ENCODE data around the gene TEX26.
"Not testable (repeated sequence)": the region's sequence is repeated elsewhere in the genome, so short reads cannot be mapped to it uniquely, and the experiment has no call there.

Gene TEX26

DNA sequence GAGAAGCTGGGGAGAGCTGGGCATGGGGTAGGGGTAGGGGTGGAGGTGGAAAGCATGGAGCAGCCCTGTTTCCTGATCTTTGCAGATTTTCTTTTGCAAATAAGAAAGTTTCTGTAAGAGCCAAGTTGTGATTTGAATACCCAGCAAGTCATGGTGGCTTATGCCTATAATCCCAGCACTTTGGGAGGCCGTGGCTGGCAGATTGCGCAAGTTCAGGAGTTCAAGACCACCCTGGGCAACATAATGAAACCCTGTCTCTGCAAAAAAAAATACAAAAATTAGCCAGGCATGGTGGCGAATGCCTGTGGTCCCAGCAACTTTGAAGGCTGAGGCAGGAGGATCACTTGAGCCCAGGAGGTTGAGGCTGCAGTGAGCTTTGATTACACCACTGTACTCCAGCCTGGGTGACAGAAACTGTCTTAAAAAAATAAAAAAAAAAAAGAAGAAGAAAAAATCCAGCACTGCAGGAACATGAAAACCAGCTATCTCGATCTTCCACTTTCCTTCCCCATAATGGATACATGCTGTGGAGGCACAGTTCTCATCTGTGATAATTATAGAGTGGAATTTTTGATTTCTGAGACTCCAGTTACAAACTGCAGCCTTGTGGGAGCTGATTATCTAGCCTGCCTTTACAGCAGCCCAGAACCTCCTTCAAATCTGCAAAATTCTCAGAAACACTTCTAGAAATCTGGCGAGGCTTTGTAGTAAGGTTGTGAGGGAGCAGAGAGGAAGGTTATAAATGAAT, 12.1 kb upstream of the TEX26 start:
- DNase-seq = no peak

DNA sequence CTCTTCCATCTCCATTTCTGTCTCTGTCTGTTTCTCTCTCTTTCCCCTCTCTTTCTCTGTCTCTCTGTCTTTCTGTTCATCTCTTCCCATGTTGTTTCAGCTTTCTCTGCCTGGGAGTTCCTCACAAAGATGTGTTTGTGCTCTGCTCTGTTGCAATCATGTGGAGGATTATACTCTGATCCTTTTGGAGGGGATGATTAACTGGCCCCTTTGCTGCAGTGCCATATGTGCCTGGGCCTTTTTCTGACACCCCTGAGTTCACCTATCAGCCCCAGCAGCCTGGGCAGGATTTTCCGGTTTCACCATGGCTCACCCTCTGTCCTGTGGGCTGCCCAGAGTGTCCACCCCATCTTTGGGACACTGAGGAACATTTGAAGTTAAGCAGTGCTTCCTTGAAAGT, 9.0 kb upstream of the TEX26 start:
- DNase-seq = no peak

DNA sequence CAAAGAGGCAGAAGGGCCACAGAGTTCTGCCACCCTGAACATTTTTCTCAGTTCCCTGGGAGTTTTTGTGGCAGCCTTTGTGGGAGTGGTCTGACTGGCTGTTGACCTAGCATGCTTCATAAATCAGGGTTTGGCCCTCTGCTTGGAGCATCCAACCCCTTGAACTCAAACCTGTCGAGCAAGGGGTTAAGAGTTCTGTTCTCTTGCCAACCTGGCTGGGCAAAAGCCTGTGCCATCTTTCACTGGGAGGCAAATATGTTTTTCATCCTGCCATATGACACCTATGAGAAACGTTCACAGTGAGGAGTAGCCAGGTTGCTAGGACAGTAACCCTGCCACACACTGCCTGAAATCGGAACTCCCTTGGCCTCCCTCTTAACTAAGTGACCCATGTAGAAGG, 7.7 kb upstream of the TEX26 start:
- no peak for DNase-seq

DNA sequence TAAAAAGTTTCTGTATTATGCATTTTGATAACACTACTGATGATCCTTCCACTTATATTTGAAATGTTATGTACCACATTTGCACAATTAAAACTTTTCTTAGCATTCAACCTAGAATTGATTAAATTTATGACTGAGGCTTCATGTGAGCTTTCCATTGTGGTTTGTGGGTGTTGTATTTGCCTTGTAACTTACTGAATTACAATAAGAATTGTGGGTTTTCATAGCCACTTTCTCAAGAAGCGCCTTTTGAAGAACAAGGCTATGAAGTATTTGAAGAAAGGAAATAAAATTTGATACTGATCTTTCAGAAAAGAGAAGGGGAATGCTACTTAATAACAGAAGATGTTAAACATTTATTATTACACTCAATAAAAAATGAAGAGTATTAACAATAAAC, 7.0 kb upstream of the TEX26 start:
- no peak for DNase-seq

DNA sequence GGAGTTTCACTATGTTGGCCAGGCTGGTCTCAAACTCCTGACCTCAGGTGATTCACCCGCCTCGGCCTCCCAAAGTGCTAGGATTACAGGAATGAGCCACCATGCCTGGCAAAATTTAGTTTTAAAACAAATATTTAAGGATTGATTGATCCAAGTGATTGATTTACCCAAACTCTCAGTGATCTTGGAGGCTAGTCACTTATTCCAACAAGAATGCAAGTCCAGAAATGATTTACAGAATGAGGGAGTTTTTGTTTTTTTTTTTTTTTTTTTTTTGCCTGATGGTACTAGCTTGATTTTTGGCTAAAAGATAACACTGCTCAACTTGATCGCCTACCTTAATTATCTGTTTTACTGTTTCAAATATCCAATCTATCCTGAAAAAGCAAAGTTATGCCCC, 5.7 kb upstream of the TEX26 start:
- no peak for DNase-seq

DNA sequence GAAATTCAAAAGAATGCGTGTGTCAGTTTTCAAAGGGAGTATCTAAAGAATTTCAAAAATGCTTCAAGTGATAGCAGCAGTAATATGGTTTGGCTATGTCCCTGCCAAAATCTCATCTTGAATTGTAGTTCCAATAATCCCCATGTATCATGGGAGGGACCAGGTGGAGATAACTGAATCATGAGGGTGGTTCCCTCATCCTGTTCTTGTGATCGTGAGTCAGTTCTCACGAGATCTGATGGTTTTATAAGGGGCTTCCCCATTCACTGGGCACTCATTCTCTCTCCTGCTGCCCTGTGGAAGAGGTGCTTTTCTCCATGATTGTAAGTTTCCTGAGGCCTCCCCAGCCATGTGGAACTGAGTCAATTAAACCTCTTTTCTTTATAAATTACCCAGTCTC, 5.3 kb upstream of the TEX26 start:
- DNase-seq = not testable (repeated sequence)

DNA sequence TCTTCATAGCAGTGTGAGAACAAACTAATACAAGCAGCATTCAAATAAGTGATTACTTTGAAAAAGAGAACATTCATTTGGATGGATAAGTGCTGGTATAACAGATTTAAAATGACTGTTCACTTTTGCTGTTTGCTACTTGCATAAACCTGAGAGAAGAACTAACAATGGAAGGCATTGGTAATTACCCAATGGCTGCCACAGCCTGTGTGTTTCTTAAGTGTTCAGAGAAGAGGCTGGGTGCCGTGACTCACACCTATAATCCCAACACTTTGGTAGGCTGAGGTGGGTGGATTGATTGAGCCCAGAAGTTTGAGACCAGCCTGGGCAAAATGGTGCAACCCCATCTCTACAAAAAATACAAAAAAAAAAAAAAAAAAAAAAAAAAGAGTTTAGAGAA, 4.9 kb upstream of the TEX26 start:
- no peak for DNase-seq

DNA sequence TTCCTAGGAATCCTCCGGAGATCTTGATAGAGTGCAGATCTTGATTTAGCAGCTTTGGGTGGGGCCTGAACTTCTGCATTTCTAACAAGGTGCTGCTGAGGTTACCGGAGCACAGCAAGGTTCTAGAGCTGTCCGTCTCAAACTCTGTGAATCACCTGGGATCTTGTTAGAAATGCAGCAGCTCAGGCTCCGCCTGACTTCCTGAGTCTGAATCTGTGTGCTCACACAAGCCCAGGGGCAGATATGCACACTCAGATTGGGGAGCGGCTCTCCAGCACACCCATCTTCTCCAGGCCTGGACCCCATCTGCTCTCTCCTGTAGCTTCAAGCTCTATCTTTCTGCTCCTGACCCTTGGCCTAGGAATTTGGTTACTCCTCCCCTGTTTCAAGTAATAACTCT, 3.5 kb upstream of the TEX26 start:
- no peak for DNase-seq

DNA sequence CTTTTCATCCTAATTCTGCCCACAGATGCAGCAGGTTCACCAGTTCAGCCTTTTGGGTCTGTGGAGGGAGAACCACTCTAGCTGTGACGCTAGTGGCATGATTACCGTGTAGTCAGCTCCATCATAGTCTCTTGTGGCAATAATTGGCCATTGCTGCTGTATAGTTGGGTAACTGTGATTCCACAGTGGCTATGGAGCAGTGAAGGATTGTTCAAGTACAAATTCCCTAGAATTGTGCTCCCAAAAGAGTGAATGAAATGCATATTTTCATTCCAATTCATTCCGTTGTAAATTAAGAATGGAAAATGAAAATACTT, 856 bp downstream of the TEX26 start:
- no peak for DNase-seq

DNA sequence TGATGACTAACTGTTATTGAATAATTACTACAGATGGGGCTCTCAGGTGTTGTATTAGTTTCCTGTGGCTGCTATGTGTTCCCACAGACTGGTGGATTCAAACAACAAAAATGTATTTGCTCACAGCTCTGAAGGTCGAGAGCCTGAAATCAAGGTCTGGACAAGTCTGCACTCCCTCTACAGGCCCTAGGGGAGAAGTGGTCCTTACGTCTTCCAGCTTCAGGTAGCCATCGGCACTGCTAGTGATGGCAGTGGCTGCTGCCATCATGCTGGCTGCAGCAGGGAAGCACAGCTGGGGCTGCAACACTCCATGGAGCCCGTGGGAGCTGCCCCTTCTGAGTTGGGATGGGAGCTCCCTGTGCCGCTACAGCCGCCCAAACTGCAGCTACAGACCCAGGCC, 1.9 kb downstream of the TEX26 start:
- no peak for DNase-seq

DNA sequence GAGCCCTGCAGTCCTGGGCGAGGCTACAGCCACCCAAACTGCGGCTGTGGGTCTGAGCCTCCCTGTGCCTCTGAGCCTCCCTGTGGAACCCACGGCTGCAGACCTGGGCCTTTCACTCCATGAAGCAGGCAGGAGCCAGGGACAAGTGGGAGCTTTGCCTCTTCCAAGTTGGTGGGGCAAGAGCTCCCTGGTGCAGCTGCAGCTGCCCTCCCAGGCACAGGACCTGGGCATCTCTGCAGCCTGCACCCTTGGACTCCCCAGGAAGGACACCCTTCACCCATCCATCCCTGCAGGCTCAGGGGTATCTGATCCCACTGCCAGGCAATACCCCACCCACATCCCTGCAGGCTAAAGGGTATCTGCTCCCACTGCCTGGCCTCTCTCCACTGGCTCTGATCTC, 2.3 kb downstream of the TEX26 start:
- no peak for DNase-seq

DNA sequence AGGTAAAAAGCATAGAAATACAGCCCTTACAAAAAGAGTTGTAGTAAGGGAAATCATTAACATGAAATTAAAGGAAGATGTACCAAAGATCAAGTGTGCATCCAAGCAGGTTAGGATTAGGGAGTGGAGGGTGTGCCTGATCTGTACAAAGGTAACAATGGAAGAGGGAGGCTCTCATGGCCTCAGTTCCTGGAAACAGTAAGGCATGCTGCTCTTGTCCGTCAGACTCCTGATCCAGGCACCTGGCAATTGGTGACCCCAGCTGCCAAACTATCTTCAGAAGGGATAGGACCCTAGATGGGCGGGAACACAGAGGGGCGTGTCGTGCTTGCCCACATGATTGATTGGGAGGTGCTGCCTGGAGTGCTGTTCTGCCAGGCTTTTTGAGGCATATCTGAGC, 4.5 kb downstream of the TEX26 start:
- no peak for DNase-seq

DNA sequence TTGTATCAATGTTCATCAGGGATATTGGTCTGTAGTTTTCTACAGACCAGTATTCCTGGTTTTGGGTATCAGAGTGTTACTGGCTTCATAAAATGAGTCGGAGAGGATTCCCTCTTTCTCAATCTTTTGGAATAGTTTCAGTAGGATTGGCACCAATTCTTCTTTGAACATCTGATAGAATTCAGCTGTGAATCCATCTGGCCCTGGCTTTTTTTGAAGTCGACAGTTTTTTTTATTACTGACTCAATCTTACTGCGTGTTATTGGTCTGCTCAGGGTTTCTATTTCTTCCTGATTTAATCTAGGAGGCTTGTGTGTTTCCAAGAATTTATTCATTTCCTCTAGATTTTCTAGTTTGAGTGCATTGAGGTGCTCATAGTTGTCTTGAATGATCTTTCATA, 11.4 kb downstream of the TEX26 start:
- DNase-seq = no peak

DNA sequence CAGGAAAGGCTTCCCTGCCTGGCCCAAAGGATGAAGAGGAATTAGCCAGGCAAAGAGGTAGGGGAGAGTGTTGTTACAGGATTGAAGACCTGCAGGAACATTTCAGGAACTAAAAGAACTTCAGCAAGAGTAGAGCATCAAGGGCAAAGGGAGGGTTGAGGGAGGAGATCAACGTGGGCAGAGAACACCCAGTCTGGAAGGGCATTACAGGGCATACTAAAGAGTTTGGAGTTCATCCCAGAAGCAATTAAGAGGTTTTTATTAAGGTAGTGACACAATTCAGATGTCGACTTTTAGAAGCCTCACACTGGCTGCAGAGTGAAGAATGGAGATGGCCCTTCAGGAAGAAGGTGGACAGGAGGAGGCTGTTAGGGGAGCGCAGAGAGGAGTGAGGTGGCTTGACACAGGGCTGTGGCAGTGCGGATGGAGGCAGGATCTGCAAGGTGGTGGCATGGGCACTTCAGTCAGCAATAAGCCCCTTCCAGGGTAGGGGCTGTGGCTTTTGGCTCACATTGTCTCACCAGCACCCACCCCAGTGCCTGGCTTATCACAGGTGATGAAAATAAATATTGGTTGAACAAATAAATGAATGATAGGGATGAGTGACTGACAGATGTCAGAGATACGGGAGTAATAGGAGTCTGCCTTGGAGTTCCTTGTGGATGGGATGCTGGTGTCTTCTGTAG, 24.9 kb downstream of the TEX26 start:
- no peak for DNase-seq

DNA sequence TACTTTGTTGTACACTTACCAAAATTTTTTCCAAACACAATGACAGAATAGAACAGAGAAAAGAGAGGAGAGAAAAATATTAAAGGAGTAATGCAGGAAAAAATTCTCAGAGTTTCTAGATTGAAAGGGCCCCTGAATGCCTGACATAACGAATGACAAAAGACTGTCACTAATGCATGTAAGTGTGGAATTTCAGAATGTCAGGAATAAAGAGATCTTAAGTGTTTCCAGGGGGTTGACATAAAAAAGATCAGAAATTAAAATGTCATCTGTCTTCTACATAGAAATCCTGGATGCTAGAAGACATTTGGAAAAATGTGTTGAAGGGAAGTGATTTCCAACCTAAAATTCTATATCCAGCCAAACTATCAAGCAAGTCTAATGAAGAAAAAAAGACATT, 27.2 kb downstream of the TEX26 start:
- DNase-seq = no peak

DNA sequence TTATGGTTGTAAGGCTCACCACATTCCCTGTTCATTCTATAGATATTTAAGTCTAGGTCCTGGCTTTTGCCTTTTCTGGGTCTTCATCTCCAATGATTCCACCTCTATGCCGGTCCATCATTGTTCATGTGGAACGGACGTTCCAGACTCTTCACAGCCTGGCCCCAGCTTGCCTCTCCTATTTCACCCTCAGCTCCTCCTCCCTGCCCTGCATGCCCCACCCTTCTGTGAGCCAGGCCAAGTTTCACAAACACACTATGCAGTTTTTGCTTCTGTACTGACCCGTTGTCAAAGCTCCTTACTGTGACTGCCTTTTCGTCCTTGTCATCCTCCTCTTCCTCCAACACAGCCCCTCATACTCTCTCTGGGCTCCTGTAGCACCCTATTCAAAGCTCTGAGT, 31.3 kb downstream of the TEX26 start:
- no peak for DNase-seq

DNA sequence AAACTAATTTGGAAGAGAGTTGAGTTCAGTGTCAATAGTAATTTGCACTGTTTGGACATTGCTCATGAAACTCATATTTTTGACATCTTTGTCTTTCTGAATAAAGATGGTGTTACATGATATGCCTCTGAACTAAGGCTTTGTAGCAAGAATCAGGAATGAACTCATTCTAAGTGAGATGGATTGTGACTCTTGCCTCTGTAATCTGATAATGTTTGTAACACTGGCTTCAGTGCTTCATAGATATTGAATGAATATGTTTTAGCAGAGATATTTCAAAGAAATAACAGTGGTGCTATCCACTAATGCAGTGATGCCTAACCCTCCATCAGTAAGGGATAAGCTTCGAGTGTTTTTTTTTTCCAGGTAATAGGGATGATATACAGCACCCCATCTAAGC, 32.9 kb downstream of the TEX26 start:
- no peak for DNase-seq

DNA sequence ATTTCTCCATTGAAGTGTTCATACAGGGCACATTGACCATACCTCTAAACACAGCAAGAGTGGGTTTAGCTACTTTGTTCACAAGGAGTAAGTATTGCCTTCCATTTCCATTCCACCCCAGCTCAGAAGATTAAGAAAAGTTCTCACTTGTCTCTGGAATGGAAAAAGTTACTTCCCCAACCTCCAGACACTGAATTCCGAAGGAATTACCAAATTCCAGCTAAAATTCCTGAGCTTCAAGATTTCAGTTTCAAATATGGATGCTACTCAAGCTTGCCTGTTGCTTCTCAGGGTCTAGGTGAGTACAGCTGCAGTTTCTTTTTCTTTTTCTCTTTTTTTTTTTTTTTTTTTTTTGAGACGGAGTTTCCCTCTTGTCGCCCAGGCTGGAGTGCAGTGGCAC, 33.6 kb downstream of the TEX26 start:
- no peak for DNase-seq

DNA sequence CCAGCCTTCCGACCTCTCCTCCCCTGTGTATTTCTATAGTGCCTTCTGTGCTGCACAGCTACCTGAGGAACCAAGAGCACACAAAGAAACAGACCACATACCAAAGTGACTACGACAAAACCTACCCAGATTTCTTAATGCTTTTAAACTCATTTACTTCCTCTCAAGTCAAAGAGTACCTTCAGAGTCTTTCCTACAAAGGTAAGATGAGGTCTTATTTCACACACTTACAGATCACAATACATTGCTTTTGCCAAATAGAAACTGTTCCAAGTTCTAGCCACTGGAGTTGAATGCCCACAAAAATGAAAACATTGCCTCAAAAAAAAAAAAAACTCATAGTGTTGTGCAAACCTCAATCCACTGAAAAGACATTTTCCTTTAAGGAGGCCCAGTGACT, 36.4 kb downstream of the TEX26 start:
- DNase-seq = no peak

DNA sequence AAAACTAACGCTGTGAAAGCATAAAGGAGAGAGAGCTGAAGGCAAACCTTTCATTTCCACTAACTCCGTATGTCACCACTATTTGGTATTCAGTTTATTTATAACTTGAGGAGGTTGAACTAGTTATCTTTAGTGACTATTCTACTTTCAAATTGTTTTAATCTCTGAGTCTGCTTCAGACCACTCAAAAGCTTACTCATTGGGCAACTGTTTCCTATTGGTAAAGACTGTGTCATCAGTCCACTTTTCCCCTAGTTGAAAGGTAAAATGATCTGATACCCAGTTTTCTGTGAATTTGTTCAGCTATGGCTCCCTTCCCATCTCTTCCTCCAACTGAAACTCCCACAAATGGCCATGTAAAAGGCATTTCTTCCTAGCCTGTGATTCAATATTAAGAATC, 39.1 kb downstream of the TEX26 start:
- DNase-seq = no peak

DNA sequence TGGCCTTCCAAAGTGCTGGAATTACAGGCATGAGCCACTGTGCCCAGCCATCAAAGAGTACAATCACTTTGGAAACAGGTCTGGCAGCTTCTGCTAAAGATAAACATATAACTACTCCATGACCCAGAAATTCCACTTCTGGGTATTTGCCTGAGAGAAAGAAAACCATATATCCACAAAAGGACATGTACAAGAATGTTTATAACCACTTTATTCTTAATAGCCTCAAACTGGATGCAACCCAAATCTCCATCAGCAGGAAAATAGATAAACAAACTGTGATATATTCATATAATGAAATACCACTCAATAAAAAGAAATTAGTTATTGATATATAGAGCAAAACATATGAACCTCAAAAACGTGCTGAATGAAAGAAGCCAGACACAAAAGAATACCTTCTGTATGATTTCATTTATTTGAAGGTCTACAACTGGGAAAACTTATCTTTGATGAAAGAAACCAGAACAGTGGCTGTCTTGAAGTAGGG, 40.5 kb downstream of the TEX26 start:
- DNase-seq = no peak

DNA sequence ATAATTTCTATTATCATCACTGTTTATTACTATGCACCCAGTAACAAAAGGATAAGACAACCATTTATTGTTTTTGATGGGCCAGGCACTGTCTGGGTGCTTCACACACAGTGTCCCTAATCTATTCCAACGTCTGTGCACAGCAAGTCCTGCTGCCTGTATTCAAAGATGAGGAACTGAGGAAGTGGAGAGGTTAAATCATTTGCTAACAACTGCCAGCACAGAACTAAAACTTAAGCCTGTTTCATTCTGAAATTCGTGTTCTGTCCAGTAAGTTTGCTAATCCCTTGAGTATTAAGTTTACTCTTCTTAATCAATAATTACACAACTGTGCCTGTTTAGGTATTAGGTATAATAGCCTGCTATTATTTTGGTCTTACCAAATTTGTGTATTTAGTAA, 41.9 kb downstream of the TEX26 start:
- DNase-seq = no peak

DNA sequence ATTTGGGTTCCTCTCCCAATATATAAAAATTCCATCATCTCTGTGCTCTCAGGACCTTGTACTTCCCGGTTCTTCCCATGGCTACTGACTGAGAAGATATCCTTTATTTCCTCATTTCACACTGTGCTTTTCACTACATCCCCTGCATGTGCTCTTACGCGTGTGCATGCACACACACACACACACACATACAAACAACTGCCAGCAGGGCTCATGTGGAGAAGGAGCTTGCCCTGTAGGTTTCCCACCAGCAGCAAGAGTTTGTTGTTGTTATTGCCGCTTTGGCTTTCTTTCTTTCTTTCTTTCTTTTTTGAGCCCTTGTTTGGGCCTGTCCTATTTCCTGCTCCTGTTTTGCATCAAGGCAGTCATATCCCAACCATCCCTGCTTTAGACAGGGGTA, 43.6 kb downstream of the TEX26 start:
- DNase-seq = no peak

DNA sequence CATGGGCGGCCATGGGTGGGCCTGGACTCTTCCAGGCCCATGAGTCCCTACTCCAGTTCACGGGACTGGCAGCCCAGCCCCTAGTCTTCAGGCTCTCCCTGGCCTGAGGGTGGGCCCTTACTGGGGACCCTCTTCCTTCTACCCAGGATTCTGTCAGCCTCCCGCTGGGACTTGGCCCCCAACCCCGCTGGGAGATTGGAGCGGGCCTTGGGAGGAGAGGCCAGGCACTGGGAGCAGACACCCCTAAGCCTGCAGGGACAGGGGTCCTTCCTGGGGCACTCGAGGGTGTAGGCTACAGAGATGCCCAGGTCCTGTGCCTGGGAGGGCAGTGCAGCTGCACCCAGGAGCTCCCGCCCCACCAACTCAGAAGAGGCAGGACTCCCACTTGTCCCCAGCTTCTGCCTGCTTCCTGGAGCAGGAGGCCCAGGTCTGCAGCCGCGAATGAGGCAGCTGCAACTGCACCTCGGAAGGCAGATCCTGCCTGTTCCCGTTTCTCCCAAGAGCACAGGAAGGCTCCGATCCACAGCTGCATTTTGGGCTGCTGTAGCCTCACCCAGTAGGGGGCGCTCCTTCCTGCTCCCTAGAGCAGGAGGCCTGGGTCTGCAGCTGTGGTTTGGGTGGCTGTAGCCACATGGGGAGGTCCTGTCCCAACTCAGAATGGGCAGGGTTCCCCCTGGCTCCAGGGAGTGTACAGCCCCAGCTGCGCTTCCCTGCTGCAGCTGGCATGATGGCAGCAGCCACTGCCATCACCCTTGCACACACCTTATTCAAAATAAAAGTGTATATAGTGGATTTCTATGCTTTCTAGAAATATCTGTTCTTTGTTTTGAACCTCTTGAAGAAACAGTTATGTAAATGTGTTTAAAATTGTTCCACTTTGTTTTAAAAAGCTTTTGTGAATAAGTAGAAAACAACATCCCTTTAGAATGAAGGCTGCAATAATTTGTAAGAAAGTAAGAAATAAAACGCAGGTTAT, 46.8 kb downstream of the TEX26 start:
- peak; percentile 12 for DNase-seq
